Stomach (tissue), 9 donors: ENCODE data around the gene WDR44. TPM values are rescaled to one million over a fixed set of nuclear protein-coding genes. Genes with fewer than 3 reads are reported as not detected.

Experiments used
- DNase-seq, 2 donors: peaks; one replicate each; pipeline versions ENCODE4 v3.0.0 to v3.0.0-alpha.2; 2013 to 2019
- H3K27ac ChIP-seq, 5 donors: fragments of 200-600 bp in 4 of 5; sonication (generic) in 4 of 5; one replicate each; pipeline ENCODE4 v1.5.1; 2013 to 2019; ENCODE audit warnings: mild to moderate bottlenecking in 1 of 5, moderate library complexity in 1 of 5
- H3K27me3 ChIP-seq, 3 donors: fragments of 200-600 bp; sonication (generic); one replicate each; pipeline ENCODE4 v1.5.1; 2017 to 2019; ENCODE audit warnings: mixed run types in 1 of 3
- H3K36me3 ChIP-seq, 4 donors: fragments of 200-600 bp; sonication (generic); 1 replicate in 3 of 4; 2 replicates in 1 of 4; pipeline ENCODE4 v1.5.1; 2016 to 2019
- H3K4me1 ChIP-seq, 4 donors: fragments of 200-600 bp; sonication (generic); one replicate each; pipeline ENCODE4 v1.5.1; 2016 to 2019
- H3K4me3 ChIP-seq, 4 donors: fragments of 200-600 bp; sonication (generic) in 3 of 4; one replicate each; pipeline ENCODE4 v1.5.1; 2016 to 2019; ENCODE audit warnings: mild to moderate bottlenecking in 1 of 4
- H3K9me3 ChIP-seq, 4 donors: fragments of 200-600 bp; sonication (generic); one replicate each; pipeline ENCODE4 v1.5.1; 2016 to 2019
- CTCF ChIP-seq, 7 experiments: fragments of 450-650 bp in 4 of 7; fragments of 200-600 bp in 3 of 7; sonication (generic) in 3 of 7; IDR thresholded peaks; one replicate each; pipeline ENCODE4 v1.5.1; 2016 to 2019; ENCODE audit warnings: antibody characterized with exemption in 7 of 7, control low read depth in 2 of 7, mild to moderate bottlenecking in 1 of 7
- EP300 ChIP-seq: sonication (generic); formaldehyde crosslinking; IDR thresholded peaks from one replicate; pipeline ENCODE4 v1.6.1; 2017; ENCODE audit warnings: antibody characterized with exemption
- POLR2A ChIP-seq, 4 donors: fragments of 450-650 bp; IDR thresholded peaks; one replicate each; pipeline ENCODE4 v1.6.1; 2016; ENCODE audit warnings: antibody characterized with exemption in 4 of 4, control low read depth in 2 of 4, mild to moderate bottlenecking in 1 of 4, moderate library complexity in 1 of 4
- POLR2AphosphoS5 ChIP-seq, 3 donors: sonication (generic); formaldehyde crosslinking; IDR thresholded peaks; one replicate each; pipeline ENCODE4 v1.6.1; 2016; ENCODE audit warnings: antibody characterized with exemption in 3 of 3
- WGBS, 5 donors: extraction: QIAGEN DNeasy Blood & Tissue Kit in 3 of 5; methylation state at CpG; one replicate each; pipeline versions ENCODE4 v1.1.5 to v1.1.7; 2013 to 2018; 5-methylcytosine and 5-hydroxymethylcytosine counted together
- intact Hi-C: fragments of 100-400 bp; cut with DNase I; formaldehyde crosslinking; loops from one replicate; pipeline ENCODE4 v1.15.1; 2023; ENCODE audit warnings: low total_unique reads
- polyA plus RNA-seq, 3 donors: library from polyadenylated mRNA; stranded (reverse); fragments of 200-250 nt; gene quantifications; one replicate each; pipeline ENCODE4 v1.2.3, GENCODE V29; 2013
- total RNA-seq, 5 donors: library from RNA; depleted of rRNA; stranded (reverse); fragments of >200 nt; gene quantifications; one replicate each; pipeline versions ENCODE4 v1.1.0 to v1.2.3, GENCODE V29; 2014 to 2016
- donor health status: healthy with polysubstance abuse.
- donor health status: Bipolar disorder and iron deficiency.
- donor health status: healthy.

Gene WDR44
- total and polyA plus RNA-seq, 8 donors: 4.1 to 40.1 (median 8.7) TPM

GRCh38 chrX:118437283-118437682 is 91.4 kb downstream of the WDR44 start:
- peaks cover 0 to 76% (median 55%) of the 10 kb centered on the region in 4 donors for H3K36me3 ChIP-seq

GRCh38 chrX:118448273-118448783 is 102.4 kb downstream of the WDR44 start:
- H3K36me3 ChIP-seq: peaks cover 0 to 53% (median 39%) of the 10 kb centered on the region in 4 donors
- H3K27ac ChIP-seq: no peak overlapping the region
- intact Hi-C loops: no loop called here
- DNase-seq: no peak
- no peaks in the 10 kb centered on the region for H3K4me1 ChIP-seq
- WGBS, 5 donors: 52 to 81% (median 76%) methylated on average over 3 of the region's 3 CpGs
- TF ChIP-seq CTCF (IDR thresholded peaks at IDR 0.05) (no peak), POLR2AphosphoS5 (IDR thresholded peaks at IDR 0.05) (no peak), EP300 (no peak), POLR2A (IDR thresholded peaks at IDR 0.05) (no peak)
- no peak overlapping the region for H3K4me3 ChIP-seq
- H3K27me3 ChIP-seq: no peaks in the 10 kb centered on the region
- H3K9me3 ChIP-seq: no peaks in the 10 kb centered on the region

More at GRCh38 chrX:118437283-118437682, 91.4 kb downstream of the WDR44 start:
- intact Hi-C loops: no loop called here
- TF ChIP-seq EP300 (no peak), POLR2AphosphoS5 (IDR thresholded peaks at IDR 0.05) (no peak), POLR2A (IDR thresholded peaks at IDR 0.05) (no peak), CTCF (IDR thresholded peaks at IDR 0.05) (no peak)
- no peak overlapping the region for H3K27ac ChIP-seq
- WGBS, 5 donors: 38 to 81% (median 67%) methylated on average over 1 of the region's 1 CpG
- peak in 1 of 2 donors; percentile 21 for DNase-seq
- H3K9me3 ChIP-seq: no peaks in the 10 kb centered on the region
- H3K4me1 ChIP-seq: no peaks in the 10 kb centered on the region
- H3K4me3 ChIP-seq: no peak overlapping the region
- H3K27me3 ChIP-seq: no peaks in the 10 kb centered on the region

GRCh38 chrX:118455013-118455412 is 109.1 kb downstream of the WDR44 start:
- Histone ChIP-seq H3K27ac (no peak overlapping the region), H3K4me1 (no peaks in the 10 kb centered on the region), H3K9me3 (no peaks in the 10 kb centered on the region), H3K27me3 (no peaks in the 10 kb centered on the region), H3K36me3 (peaks cover 0 to 20% (median 7%) of the 10 kb centered on the region in 4 donors), H3K4me3 (no peak overlapping the region)
- no peak for TF ChIP-seq CTCF (IDR thresholded peaks at IDR 0.05)
- no peak for DNase-seq
- intact Hi-C loops: loop anchor here (10.0 kb wide), 1 partner anchor 140 kb away; no protein-coding TSS in a partner anchor
- 72 to 81% (median 75%) methylated on average over 3 of the region's 3 CpGs for WGBS, 5 donors

GRCh38 chrX:118459494-118459893 is 113.6 kb downstream of the WDR44 start:
- no peak for TF ChIP-seq EP300
- TF ChIP-seq CTCF (IDR thresholded peaks at IDR 0.05): peak in 4 of 7 experiments; percentile 12 to 44 (median 38)
- Histone ChIP-seq H3K4me3 (no peak overlapping the region), H3K27ac (no peak overlapping the region), H3K36me3 (no peaks in the 10 kb centered on the region), H3K9me3 (no peaks in the 10 kb centered on the region), H3K27me3 (no peaks in the 10 kb centered on the region), H3K4me1 (no peaks in the 10 kb centered on the region)
- peak in 1 of 2 donors; percentile 68 for DNase-seq
- 0 to 19% (median 8%) methylated on average over 4 of the region's 4 CpGs for WGBS, 5 donors
- intact Hi-C loops: loop anchor here (10.0 kb wide), 1 partner anchor 135 kb away; no protein-coding TSS in a partner anchor
